DND-41 (cell line): ENCODE measurements around the gene SSTR3.

Experiments
- ATAC-seq: fragments of 200-7000 bp; cut with Tn5 transposase; 3 replicates; pipeline ENCODE4 v1.9.1; 2021; ENCODE audit warnings: low read depth; ENCODE audit not compliant: insufficient read depth
- DNase-seq: peaks from one replicate; pipeline ENCODE4 v3.0.0-alpha.2; 2020
- H2AFZ ChIP-seq: 2 replicates; pipeline ENCODE4 v1.6.0; 2012; ENCODE audit warnings: low read depth, low read length
- H3K27ac ChIP-seq: 2 replicates; pipeline ENCODE4 v1.5.1; 2012; ENCODE audit warnings: low read length, inconsistent platforms
- H3K27me3 ChIP-seq: fragments of 200-600 bp; sonication (generic); 2 replicates; pipeline ENCODE4 v1.6.0; 2012; ENCODE audit warnings: low read length, mild to moderate bottlenecking, inconsistent platforms; ENCODE audit not compliant: insufficient read depth, poor library complexity
- H3K36me3 ChIP-seq: 2 replicates; pipeline ENCODE4 v1.5.1; 2012; ENCODE audit warnings: low read length, inconsistent platforms; ENCODE audit not compliant: insufficient read depth
- H3K4me1 ChIP-seq: 2 replicates; pipeline ENCODE4 v1.5.1; 2012; ENCODE audit warnings: mild to moderate bottlenecking, low read length; ENCODE audit not compliant: insufficient read depth
- H3K4me2 ChIP-seq: 2 replicates; pipeline ENCODE4 v1.6.0; 2012; ENCODE audit warnings: mild to moderate bottlenecking, moderate library complexity, low read length, inconsistent platforms; ENCODE audit not compliant: insufficient read depth
- H3K4me3 ChIP-seq, 2 experiments: fragments of 200-600 bp in 1 of 2; shearing (Covaris generic) in 1 of 2; 2 replicates each; pipeline ENCODE4 v1.5.1; 2012 to 2016; ENCODE audit warnings: inconsistent platforms in 2 of 2, low read length in 2 of 2, mild to moderate bottlenecking in 2 of 2, low read depth in 1 of 2, moderate library complexity in 1 of 2
- H3K79me2 ChIP-seq: 2 replicates; pipeline ENCODE4 v1.6.0; 2012; ENCODE audit warnings: low read length, inconsistent platforms; ENCODE audit not compliant: insufficient read depth
- H3K9ac ChIP-seq: 2 replicates; pipeline ENCODE4 v1.6.0; 2012; ENCODE audit warnings: low read depth, mild to moderate bottlenecking, inconsistent platforms, low read length, moderate library complexity
- H3K9me3 ChIP-seq: 2 replicates; pipeline ENCODE4 v1.5.1; 2012; ENCODE audit warnings: low read length, moderate library complexity, mild to moderate bottlenecking, inconsistent platforms; ENCODE audit not compliant: insufficient read depth, severe bottlenecking
- H4K20me1 ChIP-seq: 2 replicates; pipeline ENCODE4 v1.6.0; 2012; ENCODE audit warnings: low read length; ENCODE audit not compliant: insufficient read depth
- EZH2 ChIP-seq: IDR thresholded peaks from 3 replicates; pipeline ENCODE4 v1.6.1; 2012; ENCODE audit warnings: borderline replicate concordance, low read depth, mild to moderate bottlenecking, moderate library complexity, low read length, inconsistent platforms; ENCODE audit not compliant: severe bottlenecking
- TF ChIP-seq, protein P1 (sequence below): IDR thresholded peaks from 2 replicates; pipeline ENCODE4 v1.5.1; 2012; ENCODE audit warnings: borderline replicate concordance, low read length, moderate library complexity, mild to moderate bottlenecking; ENCODE audit not compliant: poor library complexity, severe bottlenecking; ENCODE audit errors: extremely low read depth

SSTR3 gene

GRCh38 chr22:37195921-37196320 lies 16.4 kb downstream of the SSTR3 start:
- Histone ChIP-seq H3K27ac (no peak overlapping the region), H4K20me1 (no peaks in the 10 kb centered on the region), H3K27me3 (no peaks in the 10 kb centered on the region), H3K9ac (no peak overlapping the region), H3K79me2 (peaks cover 7% of the 10 kb centered on the region), H3K36me3 (no peaks in the 10 kb centered on the region; the same call in 1 of the 2 replicates), H3K4me1 (peaks cover 18% of the 10 kb centered on the region), H3K4me3 (no peak overlapping the region), H2AFZ (no peak overlapping the region), H3K9me3 (no peaks in the 10 kb centered on the region), H3K4me2 (no peak overlapping the region)
- TF ChIP-seq EZH2, result no peak
- TF ChIP-seq, protein P1, sequence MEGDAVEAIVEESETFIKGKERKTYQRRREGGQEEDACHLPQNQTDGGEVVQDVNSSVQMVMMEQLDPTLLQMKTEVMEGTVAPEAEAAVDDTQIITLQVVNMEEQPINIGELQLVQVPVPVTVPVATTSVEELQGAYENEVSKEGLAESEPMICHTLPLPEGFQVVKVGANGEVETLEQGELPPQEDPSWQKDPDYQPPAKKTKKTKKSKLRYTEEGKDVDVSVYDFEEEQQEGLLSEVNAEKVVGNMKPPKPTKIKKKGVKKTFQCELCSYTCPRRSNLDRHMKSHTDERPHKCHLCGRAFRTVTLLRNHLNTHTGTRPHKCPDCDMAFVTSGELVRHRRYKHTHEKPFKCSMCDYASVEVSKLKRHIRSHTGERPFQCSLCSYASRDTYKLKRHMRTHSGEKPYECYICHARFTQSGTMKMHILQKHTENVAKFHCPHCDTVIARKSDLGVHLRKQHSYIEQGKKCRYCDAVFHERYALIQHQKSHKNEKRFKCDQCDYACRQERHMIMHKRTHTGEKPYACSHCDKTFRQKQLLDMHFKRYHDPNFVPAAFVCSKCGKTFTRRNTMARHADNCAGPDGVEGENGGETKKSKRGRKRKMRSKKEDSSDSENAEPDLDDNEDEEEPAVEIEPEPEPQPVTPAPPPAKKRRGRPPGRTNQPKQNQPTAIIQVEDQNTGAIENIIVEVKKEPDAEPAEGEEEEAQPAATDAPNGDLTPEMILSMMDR, result no peak
- ATAC-seq (no peak), DNase-seq (no peak)

DNA sequence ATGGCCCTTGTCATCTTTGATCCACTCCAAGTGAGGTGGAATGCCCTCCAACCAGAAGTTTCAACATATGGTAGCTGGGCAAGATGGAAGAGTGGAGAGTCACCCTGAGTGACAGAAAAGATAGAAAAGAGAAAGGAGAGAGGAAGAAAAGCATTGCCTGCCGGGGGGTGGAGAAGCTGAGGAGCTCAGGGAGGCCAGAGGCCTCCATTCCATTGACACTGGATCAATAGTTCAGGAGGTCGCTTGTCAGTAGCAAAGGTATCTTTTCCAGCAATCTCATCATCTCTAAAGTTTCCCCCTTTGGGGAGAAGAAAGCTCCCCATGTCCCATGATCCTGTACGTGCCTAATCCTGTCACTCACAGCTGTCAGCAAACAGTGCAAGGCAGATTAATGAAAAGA lies 17.5 kb downstream of the SSTR3 start:
- Histone ChIP-seq H3K9me3 (no peaks in the 10 kb centered on the region), H3K36me3 (no peaks in the 10 kb centered on the region; the same call in 1 of the 2 replicates), H4K20me1 (no peaks in the 10 kb centered on the region), H3K4me3 (no peak overlapping the region), H3K27ac (no peak overlapping the region), H3K79me2 (peaks cover 7% of the 10 kb centered on the region), H3K4me2 (no peak overlapping the region), H3K27me3 (no peaks in the 10 kb centered on the region), H2AFZ (no peak overlapping the region), H3K9ac (no peak overlapping the region), H3K4me1 (peaks cover 15% of the 10 kb centered on the region)
- no peak for DNase-seq
- TF ChIP-seq, protein P1, result no peak
- TF ChIP-seq EZH2, result no peak
- ATAC-seq, result no peak

DNA sequence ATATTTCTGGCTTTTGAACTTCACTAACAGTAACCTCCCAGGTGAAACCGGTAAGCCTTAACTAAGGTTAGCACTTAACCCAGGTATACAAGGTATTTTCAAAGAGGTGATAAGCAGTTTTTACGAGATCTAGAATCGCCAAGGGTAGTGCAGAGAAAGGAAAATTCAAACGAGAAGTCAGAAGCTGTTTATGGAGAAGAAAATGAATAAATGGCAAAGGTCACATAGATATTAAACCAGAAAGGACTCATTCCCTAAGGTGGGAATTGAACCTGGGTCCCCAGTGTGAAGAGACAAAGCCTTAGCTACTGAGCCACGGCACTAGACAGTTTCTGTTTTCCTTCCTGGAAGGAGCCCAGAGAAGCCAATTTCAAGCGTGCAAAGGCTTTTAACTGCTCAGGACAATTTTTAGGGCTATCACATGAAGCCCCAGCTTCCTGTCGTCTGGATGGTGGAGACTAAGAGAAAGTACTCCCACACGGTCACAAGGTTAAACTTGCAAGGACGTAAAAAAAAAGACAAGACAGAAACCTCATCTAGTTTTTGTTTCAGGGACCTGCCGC lies 18.6 kb downstream of the SSTR3 start:
- Histone ChIP-seq H3K79me2 (peaks cover 7% of the 10 kb centered on the region), H3K27ac (no peak overlapping the region), H2AFZ (no peak overlapping the region), H3K9ac (no peak overlapping the region), H3K9me3 (no peaks in the 10 kb centered on the region), H3K4me2 (no peak overlapping the region), H4K20me1 (no peaks in the 10 kb centered on the region), H3K4me3 (no peak overlapping the region), H3K4me1 (peaks cover 11% of the 10 kb centered on the region), H3K27me3 (no peaks in the 10 kb centered on the region), H3K36me3 (no peaks in the 10 kb centered on the region; the same call in 1 of the 2 replicates)
- DNase-seq (no peak), ATAC-seq (no peak)
- TF ChIP-seq EZH2, result no peak
- TF ChIP-seq, protein P1, result no peak

GRCh38 chr22:37192741-37193140 lies 19.5 kb downstream of the SSTR3 start:
- Histone ChIP-seq H4K20me1 (no peaks in the 10 kb centered on the region), H3K27me3 (no peaks in the 10 kb centered on the region), H3K79me2 (0 out of 2 replicates have a peak, but pooled peaks cover 1% of the 10 kb centered on the region), H3K9me3 (no peaks in the 10 kb centered on the region), H3K4me3 (no peak overlapping the region), H2AFZ (no peak overlapping the region), H3K4me2 (no peak overlapping the region), H3K27ac (no peak overlapping the region), H3K4me1 (peaks cover 6% of the 10 kb centered on the region), H3K9ac (no peak overlapping the region), H3K36me3 (no peaks in the 10 kb centered on the region; the same call in 1 of the 2 replicates)
- ATAC-seq (no peak), DNase-seq (no peak)
- no peak for TF ChIP-seq EZH2
- TF ChIP-seq, protein P1, result no peak
